Measurements from ENCODE around the gene RUSC1.

DNA sequence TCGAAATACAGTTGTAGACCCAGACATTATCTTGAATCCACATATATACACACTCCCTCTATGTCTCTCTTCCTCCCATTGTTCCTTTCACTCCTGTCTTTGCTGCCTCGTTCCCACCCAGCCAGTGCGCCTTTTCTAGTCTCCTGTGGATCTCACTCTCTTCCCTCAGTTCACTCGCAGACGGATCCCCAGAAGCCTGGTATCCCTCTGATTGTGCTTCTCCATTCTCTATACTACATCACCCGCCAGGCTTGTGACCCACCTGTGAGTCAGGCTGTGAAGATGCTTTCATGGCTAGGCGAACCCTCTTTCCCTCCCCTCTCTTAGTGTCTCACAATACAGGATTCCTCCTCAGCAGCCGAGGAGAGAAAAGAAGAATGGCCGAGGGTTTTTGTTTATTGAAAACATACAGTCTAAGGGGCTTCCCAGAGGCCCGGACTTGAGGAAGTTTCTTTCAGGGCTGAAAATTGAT, 42.0 kb upstream of the RUSC1 start:
- no peak for TF ChIP-seq POLR2A (IDR thresholded peaks at IDR 0.05)
- TF ChIP-seq, protein P1, sequence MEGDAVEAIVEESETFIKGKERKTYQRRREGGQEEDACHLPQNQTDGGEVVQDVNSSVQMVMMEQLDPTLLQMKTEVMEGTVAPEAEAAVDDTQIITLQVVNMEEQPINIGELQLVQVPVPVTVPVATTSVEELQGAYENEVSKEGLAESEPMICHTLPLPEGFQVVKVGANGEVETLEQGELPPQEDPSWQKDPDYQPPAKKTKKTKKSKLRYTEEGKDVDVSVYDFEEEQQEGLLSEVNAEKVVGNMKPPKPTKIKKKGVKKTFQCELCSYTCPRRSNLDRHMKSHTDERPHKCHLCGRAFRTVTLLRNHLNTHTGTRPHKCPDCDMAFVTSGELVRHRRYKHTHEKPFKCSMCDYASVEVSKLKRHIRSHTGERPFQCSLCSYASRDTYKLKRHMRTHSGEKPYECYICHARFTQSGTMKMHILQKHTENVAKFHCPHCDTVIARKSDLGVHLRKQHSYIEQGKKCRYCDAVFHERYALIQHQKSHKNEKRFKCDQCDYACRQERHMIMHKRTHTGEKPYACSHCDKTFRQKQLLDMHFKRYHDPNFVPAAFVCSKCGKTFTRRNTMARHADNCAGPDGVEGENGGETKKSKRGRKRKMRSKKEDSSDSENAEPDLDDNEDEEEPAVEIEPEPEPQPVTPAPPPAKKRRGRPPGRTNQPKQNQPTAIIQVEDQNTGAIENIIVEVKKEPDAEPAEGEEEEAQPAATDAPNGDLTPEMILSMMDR (IDR thresholded peaks at IDR 0.05), result peak in 1 of 7 experiments; percentile 5
- no peak for TF ChIP-seq EP300 (IDR thresholded peaks at IDR 0.05)
